Trophoblast cell (in vitro differentiated cells and primary cell): ENCODE measurements around the gene NUP54.
A peak's percentile ranks its signal among the peaks of the same experiment; 100 is the strongest.

Experiments used
- DNase-seq, 2 donors: peaks; one replicate each; pipeline ENCODE4 v3.0.0-alpha.2; 2016
- H2AFZ ChIP-seq: 2 replicates; pipeline ENCODE4 v1.6.1; 2013; ENCODE audit warnings: low read length, moderate library complexity, mild to moderate bottlenecking; ENCODE audit not compliant: insufficient read depth, poor library complexity
- H2AK5ac ChIP-seq: 2 replicates; pipeline ENCODE4 v1.6.1; 2013; ENCODE audit warnings: mild to moderate bottlenecking, low read length
- H2BK120ac ChIP-seq: 2 replicates; pipeline ENCODE4 v1.6.1; 2013; ENCODE audit warnings: low read length, mild to moderate bottlenecking, moderate library complexity; ENCODE audit not compliant: insufficient read depth, poor library complexity
- H2BK12ac ChIP-seq: 2 replicates; pipeline ENCODE4 v1.6.1; 2013; ENCODE audit warnings: mild to moderate bottlenecking, low read length, moderate library complexity
- H2BK5ac ChIP-seq: 2 replicates; pipeline ENCODE4 v1.6.1; 2013; ENCODE audit warnings: low read length, low read depth, moderate library complexity, mild to moderate bottlenecking; ENCODE audit not compliant: poor library complexity
- H3K14ac ChIP-seq: 2 replicates; pipeline ENCODE4 v1.6.1; 2013; ENCODE audit warnings: mild to moderate bottlenecking, low read length
- H3K18ac ChIP-seq: 2 replicates; pipeline ENCODE4 v1.6.1; 2013; ENCODE audit warnings: mild to moderate bottlenecking, low read length
- H3K23ac ChIP-seq: 2 replicates; pipeline ENCODE4 v1.6.1; 2013; ENCODE audit warnings: low read length
- H3K27ac ChIP-seq: 2 replicates; pipeline ENCODE4 v1.5.1; 2013; ENCODE audit warnings: low read depth, mild to moderate bottlenecking, inconsistent platforms, low read length, moderate library complexity
- H3K27me3 ChIP-seq: 2 replicates; pipeline ENCODE4 v1.6.1; 2013; ENCODE audit warnings: inconsistent platforms, mild to moderate bottlenecking, low read length, moderate library complexity; ENCODE audit not compliant: insufficient read depth
- H3K36me3 ChIP-seq, 2 experiments: 1 replicate in 1 of 2; 2 replicates in 1 of 2; pipeline ENCODE4 v1.6.1; 2013; ENCODE audit warnings: low read length in 2 of 2, mild to moderate bottlenecking in 2 of 2, moderate library complexity in 1 of 2; ENCODE audit not compliant: insufficient read depth in 2 of 2, control insufficient read depth in 1 of 2
- H3K4ac ChIP-seq: 2 replicates; pipeline ENCODE4 v1.6.1; 2013; ENCODE audit warnings: low read depth, mild to moderate bottlenecking, low read length, moderate library complexity
- H3K4me1 ChIP-seq, 2 experiments: 1 replicate in 1 of 2; 2 replicates in 1 of 2; pipeline ENCODE4 v1.6.1; 2013; ENCODE audit warnings: low read length in 2 of 2, mild to moderate bottlenecking in 2 of 2, moderate library complexity in 1 of 2; ENCODE audit not compliant: insufficient read depth in 2 of 2, control insufficient read depth in 1 of 2
- H3K4me2 ChIP-seq: 2 replicates; pipeline ENCODE4 v1.6.1; 2013; ENCODE audit warnings: inconsistent platforms, mild to moderate bottlenecking, low read length, moderate library complexity
- H3K4me3 ChIP-seq: 2 replicates; pipeline ENCODE4 v1.5.1; 2013; ENCODE audit warnings: mild to moderate bottlenecking, low read depth, low read length, inconsistent platforms
- H3K79me1 ChIP-seq: one replicate; pipeline ENCODE4 v1.6.1; 2013; ENCODE audit warnings: low read length
- H3K79me2 ChIP-seq: 2 replicates; pipeline ENCODE4 v1.6.1; 2013; ENCODE audit warnings: low read length, mild to moderate bottlenecking; ENCODE audit not compliant: control insufficient read depth, insufficient read depth, poor library complexity
- H3K9ac ChIP-seq: 2 replicates; pipeline ENCODE4 v1.6.1; 2013; ENCODE audit warnings: mild to moderate bottlenecking, low read length
- H3K9me3 ChIP-seq: 2 replicates; pipeline ENCODE4 v1.6.1; 2013; ENCODE audit warnings: low read depth, mild to moderate bottlenecking, control low read depth, inconsistent platforms, low read length; ENCODE audit not compliant: insufficient read depth
- H4K12ac ChIP-seq: 2 replicates; pipeline ENCODE4 v1.6.1; 2013; ENCODE audit warnings: low read depth, mild to moderate bottlenecking, low read length, moderate library complexity
- H4K8ac ChIP-seq: 2 replicates; pipeline ENCODE4 v1.6.1; 2013; ENCODE audit warnings: low read depth, mild to moderate bottlenecking, low read length, moderate library complexity
- H4K91ac ChIP-seq: one replicate; pipeline ENCODE4 v1.6.1; 2013; ENCODE audit warnings: low read depth, mild to moderate bottlenecking, low read length, moderate library complexity
- WGBS: extraction: QIAGEN DNeasy Blood & Tissue Kit; methylation state at CpG from one replicate; pipeline ENCODE4 v1.1.7; 2013; ENCODE audit warnings: missing lambda C conversion rate; ENCODE audit not compliant: insufficient read length, insufficient coverage; ENCODE audit errors: extremely low coverage; 5-methylcytosine and 5-hydroxymethylcytosine counted together

The NUP54 gene

DNA sequence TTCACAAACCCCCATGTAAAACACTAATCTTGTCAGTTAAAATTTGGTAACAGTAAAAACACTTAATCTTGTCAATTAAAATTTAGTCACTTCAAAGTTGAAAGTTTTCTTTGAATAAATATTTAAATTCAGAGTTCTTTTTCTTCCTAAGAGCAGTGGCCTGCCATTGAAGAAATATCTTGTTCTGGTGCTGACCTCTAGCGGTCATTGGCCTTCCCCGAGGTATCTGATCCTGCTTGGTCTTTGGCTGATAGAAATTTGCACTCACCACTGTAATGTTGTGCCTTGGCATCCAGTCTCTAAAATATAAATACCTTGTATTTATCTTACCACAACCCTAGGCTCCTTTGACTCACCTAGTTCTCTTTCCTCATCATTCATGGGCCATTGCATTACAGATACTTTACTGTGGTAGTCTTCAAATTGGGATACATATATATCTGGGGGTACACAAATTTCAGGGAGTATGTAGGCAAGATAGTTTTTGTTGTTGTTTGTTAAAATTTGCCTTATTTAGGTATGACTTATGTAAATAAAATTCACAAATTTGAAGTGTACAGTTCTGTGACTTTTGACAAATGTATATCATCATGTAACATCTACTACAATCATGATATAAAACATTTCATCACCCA is 80.4 kb downstream of the NUP54 start:
- H4K8ac ChIP-seq, result no peak overlapping the region
- H3K9me3 ChIP-seq, result no peaks in the 10 kb centered on the region
- no CpG with 5 or more reads among the region's 2 CpGs for whole genome bisulfite sequencing

DNA sequence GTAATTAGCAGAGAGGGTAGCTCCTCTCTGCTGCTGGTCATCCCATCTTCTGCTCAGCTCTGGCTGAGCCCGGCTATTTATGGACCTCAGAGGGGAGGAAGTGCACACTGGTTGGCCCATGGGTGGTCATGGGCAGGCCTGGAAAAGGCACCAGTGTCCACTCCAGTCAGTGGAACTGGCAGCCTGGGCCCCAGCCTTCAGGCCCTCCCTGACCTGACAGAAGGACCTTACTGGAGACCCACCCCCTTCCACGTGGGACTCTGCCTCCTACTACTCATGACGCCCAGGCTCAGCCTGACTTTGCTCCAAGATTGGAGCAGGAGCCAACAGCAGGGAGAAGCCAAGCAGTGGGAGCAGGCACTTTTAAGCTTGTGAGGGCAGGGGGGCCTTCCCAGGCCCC is 81.7 kb downstream of the NUP54 start:
- Histone ChIP-seq H2BK12ac (no peak overlapping the region), H4K8ac (no peak overlapping the region), H3K4me1 (no peaks in the 10 kb centered on the region), H3K27me3 (no peaks in the 10 kb centered on the region), H3K14ac (no peak overlapping the region), H3K4me3 (no peak overlapping the region), H3K9ac (no peak overlapping the region), H3K18ac (no peak overlapping the region), H3K27ac (no peak overlapping the region), H3K36me3 (no peaks in the 10 kb centered on the region), H4K12ac (no peak overlapping the region), H3K79me2 (no peaks in the 10 kb centered on the region), H2AK5ac (no peak overlapping the region), H3K9me3 (no peaks in the 10 kb centered on the region), H2BK5ac (no peak overlapping the region), H2AFZ (no peak overlapping the region), H3K4me2 (no peak overlapping the region), H3K23ac (no peak overlapping the region), H3K79me1 (no peaks in the 10 kb centered on the region), H2BK120ac (no peak overlapping the region), H3K4ac (no peak overlapping the region), H4K91ac (no peak overlapping the region)
- WGBS, result no CpG with 5 or more reads among the region's 3 CpGs
- no peak for DNase-seq

More for the DNA sequence above, 80.4 kb downstream of the NUP54 start:
- Histone ChIP-seq H3K18ac (no peak overlapping the region), H3K79me2 (no peaks in the 10 kb centered on the region), H2BK120ac (no peak overlapping the region), H4K12ac (no peak overlapping the region), H3K14ac (no peak overlapping the region), H2AFZ (no peak overlapping the region), H3K4me1 (no peaks in the 10 kb centered on the region), H3K27me3 (no peaks in the 10 kb centered on the region), H3K27ac (no peak overlapping the region), H3K4ac (no peak overlapping the region), H3K4me2 (no peak overlapping the region), H3K23ac (no peak overlapping the region), H3K36me3 (no peaks in the 10 kb centered on the region), H3K4me3 (no peak overlapping the region), H2BK5ac (no peak overlapping the region), H2BK12ac (no peak overlapping the region), H3K9ac (no peak overlapping the region), H4K91ac (no peak overlapping the region), H3K79me1 (no peaks in the 10 kb centered on the region), H2AK5ac (no peak overlapping the region)
- DNase-seq, result peak; percentile 76 to 92
